HCEC 1CT (cell line): ENCODE measurements around the gene NEB.
"Not testable (repeated sequence)": the region's sequence is repeated elsewhere in the genome, so short reads cannot be mapped to it uniquely, and the experiment has no call there.

Source experiments
- DNase-seq: peaks from one replicate; pipeline ENCODE4 v3.0.0-alpha.2; 2017

The NEB gene

DNA sequence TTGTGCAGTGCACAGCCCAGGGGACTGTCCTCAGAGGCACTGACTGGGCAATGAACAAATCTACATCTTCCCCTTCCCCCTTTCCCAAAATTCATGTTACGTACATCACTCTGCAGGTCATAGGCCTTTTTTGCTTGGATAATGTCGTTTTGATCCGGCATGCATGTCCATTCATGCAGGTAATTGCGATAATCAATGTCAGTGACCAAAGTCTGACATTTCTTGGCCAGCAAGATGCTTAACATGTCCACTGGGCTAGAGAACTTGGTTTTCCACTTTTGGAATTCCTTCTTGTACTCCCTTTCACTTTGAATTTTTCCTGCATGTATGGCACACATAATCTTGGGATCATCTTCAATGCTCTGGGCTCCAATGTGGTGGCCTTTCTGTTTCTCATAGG is 124.6 kb downstream of the NEB start:
- DNase-seq: no peak

DNA sequence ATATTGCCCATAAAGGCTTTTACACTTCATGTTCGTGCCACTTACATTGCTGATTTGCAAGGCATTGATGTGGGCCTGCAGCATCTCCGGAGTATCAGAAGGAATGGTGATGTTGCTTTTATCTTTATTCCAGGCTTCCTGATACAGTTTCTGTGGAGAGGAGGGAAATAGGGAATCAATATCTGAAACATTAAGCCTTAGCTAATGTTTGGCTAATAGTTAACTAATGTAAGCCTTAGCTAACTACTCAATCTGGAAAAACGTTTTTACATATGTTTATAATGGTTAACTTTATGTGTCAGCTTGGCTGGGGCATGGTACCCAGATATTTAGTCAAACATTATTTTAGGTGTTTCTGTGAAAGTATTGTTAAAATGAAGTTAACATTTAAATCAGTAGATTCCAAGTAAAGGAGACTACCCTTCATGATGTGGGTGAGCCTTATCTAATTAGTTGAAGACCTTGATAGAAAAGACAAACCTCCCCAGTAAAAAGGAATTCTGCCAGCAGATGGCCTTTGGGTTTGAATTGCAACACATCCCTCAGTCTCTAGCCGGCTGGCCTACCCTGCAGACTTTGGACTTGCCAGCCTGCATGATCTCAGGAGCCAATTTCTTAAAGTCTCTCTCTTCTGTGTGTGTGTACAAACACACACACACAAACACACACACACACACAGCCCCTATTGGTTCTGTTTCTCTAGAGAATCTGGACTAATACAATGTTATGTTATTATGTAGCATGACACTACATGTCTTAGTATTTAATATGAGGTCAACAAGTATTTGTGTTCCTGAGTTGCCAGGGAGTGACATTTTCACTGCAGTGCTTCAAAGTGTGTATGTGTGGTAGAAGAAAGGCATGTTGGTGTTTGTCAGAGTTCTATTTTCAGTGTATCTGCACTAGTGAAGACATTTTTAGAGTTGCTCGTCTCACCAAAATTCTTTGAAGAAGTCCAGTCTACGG is 126.5 kb downstream of the NEB start:
- DNase-seq: not testable (repeated sequence)

DNA sequence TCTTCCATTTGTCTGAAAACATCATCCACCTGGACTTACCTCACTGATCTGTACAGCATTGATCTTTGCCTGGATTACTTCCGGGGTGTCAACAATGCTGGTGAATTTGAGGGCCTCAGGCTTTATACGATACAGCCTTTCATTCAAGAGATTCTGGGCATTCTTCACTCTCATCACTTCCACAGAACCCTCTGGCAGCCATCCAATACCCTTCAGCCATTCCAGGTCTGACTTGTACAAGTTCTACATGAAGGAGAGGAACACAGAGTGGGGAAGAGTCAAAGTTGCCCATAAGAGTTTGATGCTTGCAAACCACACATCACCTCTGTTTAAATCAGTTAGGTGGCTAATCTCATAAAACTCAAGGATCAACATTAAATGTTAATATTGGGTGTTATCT is 130.7 kb downstream of the NEB start:
- DNase-seq: not testable (repeated sequence)

DNA sequence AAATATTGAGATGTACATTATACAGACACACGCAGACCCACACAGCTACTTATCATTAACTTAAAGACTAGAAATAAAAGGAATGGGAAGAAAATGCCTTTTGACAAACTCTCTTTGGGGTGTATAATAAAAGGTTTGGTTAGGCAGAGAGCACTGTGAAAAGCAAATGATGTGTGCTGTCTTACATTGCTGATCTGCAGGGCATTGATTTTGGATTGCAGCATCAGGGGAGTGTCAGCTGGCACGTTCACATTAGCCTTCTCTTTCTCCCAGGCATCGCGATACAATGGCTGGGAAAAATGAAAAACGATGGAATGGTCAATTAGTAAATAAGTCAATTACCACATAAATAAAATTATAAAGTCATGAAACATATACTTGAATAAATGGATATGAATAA is 131.9 kb downstream of the NEB start:
- DNase-seq: not testable (repeated sequence)

DNA sequence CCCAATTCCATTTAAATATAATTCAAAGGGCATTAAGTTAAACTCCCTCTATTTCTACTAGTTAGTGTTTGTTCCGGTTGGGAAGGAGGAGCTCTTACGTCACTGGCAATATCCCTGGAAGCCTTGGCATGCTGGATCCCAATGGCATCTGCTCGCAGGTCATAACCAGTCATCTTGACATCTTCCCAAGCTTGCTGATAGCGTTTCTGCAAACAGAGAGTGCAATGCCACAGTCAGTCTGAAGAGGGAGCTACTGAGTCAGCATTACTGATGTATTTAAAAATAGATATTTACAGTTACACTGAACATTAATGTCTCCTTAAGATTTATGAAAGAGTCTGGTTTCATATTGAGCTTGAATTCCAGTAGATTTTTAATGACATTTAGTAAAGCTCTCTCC is 132.5 kb downstream of the NEB start:
- not testable (repeated sequence) for DNase-seq

DNA sequence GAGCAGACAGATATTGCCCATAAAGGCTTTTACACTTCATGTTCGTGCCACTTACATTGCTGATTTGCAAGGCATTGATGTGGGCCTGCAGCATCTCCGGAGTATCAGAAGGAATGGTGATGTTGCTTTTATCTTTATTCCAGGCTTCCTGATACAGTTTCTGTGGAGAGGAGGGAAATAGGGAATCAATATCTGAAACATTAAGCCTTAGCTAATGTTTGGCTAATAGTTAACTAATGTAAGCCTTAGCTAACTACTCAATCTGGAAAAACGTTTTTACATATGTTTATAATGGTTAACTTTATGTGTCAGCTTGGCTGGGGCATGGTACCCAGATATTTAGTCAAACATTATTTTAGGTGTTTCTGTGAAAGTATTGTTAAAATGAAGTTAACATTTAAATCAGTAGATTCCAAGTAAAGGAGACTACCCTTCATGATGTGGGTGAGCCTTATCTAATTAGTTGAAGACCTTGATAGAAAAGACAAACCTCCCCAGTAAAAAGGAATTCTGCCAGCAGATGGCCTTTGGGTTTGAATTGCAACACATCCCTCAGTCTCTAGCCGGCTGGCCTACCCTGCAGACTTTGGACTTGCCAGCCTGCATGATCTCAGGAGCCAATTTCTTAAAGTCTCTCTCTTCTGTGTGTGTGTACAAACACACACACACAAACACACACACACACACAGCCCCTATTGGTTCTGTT is 137.2 kb downstream of the NEB start:
- not testable (repeated sequence) for DNase-seq

DNA sequence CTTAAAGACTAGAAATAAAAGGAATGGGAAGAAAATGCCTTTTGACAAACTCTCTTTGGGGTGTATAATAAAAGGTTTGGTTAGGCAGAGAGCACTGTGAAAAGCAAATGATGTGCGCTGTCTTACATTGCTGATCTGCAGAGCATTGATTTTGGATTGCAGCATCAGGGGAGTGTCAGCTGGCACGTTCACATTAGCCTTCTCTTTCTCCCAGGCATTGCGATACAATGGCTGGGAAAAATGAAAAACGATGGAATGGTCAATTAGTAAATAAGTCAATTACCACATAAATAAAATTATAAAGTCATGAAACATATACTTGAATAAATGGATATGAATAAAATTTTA is 142.4 kb downstream of the NEB start:
- not testable (repeated sequence) for DNase-seq

DNA sequence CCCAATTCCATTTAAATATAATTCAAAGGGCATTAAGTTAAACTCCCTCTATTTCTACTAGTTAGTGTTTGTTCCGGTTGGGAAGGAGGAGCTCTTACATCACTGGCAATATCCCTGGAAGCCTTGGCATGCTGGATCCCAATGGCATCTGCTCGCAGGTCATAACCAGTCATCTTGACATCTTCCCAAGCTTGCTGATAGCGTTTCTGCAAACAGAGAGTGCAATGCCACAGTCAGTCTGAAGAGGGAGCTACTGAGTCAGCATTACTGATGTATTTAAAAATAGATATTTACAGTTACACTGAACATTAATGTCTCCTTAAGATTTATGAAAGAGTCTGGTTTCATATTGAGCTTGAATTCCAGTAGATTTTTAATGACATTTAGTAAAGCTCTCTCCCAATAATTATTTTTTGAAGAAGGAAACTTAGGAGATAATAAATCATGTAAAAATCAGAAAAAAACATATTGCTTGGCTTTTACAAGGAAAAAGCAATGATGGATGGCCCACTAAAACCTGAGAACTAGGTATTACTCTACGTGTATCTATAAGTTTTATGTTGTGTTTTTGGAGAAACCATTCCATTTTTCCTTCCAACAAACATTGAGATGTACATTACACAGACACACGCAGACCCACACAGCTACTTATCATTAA is 142.9 kb downstream of the NEB start:
- DNase-seq: not testable (repeated sequence)

DNA sequence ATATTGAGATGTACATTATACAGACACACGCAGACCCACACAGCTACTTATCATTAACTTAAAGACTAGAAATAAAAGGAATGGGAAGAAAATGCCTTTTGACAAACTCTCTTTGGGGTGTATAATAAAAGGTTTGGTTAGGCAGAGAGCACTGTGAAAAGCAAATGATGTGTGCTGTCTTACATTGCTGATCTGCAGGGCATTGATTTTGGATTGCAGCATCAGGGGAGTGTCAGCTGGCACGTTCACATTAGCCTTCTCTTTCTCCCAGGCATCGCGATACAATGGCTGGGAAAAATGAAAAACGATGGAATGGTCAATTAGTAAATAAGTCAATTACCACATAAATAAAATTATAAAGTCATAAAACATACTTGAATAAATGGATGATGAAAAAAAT is 153.0 kb downstream of the NEB start:
- not testable (repeated sequence) for DNase-seq

DNA sequence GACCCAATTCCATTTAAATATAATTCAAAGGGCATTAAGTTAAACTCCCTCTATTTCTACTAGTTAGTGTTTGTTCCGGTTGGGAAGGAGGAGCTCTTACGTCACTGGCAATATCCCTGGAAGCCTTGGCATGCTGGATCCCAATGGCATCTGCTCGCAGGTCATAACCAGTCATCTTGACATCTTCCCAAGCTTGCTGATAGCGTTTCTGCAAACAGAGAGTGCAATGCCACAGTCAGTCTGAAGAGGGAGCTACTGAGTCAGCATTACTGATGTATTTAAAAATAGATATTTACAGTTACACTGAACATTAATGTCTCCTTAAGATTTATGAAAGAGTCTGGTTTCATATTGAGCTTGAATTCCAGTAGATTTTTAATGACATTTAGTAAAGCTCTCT is 153.6 kb downstream of the NEB start:
- not testable (repeated sequence) for DNase-seq

DNA sequence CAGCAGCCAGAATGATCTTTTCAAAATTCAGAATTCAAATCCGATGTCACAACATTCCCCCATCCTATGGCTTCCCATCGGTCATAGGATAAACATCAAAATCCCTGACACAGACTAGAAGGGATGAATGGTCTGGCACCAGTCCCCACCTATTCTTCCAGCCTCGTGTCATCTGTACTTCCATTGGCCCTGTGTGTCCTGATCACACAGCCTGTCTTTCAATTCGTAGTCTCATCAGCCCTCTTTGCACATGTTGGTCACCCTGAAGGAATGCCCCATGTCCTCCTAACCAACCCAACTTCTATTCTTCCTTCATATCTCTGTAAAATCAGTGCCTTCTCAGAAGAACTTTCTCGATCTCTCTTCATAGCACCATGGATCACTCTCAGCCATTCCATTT is 157.2 kb downstream of the NEB start:
- no peak for DNase-seq

DNA sequence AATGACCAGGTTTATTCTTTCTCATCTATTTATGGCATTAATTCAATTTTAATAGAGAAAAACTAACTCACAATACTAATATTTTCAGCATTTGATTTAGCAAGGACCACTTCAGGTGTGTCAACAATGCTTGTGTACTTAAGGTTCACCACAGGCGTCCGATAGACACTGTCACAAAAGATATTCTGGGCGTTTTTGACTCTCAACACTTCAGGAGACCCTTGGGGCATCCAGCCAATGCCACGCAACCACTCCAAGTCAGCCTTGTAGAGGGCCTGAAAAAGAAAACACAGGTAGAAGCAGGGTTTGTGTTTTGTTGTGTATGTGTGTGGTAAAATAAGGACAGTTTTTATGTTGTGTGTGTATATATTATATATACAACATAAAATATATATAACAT is 158.2 kb downstream of the NEB start:
- no peak for DNase-seq

DNA sequence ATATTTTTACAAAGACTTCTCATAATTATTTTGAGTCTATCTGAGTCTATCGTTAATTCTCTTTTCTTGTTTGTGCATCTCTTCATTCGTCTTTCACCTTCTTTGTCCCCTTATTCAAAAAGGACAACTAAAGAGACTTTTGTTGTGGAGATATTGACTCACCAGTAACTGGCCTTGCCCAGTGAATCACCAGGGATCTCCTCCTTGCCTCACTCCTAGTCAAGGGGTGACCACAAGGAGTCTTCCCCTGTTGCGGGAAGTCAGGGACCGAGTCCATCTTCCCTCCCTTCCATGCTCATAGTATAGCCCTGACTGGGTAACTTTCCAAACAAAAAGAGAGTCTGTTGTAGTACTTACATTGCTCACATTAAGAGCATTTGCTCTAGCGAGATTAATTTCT is 158.9 kb downstream of the NEB start:
- peak; percentile 9 for DNase-seq

DNA sequence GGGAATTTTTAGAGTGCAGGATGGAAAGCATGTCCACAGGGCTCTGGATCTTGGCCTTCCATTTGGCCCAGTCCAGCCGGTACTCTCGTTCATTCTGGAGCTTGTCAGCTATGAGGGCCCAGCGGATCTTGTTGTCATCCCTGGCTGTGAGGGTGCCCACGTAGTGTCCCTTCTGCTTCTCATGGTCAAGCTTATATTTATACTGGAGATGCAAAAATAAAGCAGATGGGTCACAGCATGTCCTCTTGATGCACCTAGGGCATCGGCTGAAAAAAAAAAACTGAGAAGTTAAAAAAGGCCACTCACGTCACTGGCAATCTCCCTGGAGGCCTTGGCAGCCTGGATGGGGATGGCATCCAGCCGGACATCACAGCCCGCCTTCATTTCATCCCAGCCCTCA is 164.1 kb downstream of the NEB start:
- DNase-seq: no peak

DNA sequence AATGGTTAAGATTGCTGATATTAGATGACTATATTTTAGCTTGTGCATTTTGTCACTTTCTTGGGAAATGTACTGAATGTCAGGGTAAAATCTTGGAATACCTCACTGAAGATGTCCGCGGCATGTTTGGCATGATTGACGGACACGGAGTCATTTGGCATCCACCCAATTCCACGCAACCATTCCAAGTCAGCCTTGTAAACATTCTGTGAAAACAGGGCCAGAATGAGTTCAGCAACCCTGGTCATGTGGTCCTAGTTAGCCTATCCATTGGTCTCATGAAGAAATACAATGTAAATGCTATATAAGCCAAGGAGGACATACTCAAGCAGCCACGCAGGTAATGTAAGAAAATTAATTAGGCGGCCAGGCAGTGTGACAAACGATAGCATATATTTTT is 165.1 kb downstream of the NEB start:
- no peak for DNase-seq

DNA sequence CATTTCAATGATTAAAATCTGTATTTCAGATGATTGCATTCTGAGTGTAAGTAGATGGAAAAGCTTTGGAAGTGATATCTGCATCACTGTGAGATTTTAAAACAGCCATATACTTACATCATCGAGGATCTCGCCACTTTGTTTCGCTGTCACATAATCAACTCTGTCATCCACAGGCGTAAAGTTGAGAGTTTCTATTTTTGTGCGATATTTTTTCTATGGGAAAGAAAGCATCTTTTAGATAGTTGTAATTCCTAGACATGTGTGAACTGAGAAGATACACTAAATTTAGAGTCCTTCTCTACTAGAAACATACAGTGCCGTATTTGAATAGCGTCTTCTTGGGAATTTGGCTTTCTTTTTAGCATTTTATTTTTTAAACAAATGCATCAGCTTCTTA is 165.8 kb downstream of the NEB start:
- no peak for DNase-seq

DNA sequence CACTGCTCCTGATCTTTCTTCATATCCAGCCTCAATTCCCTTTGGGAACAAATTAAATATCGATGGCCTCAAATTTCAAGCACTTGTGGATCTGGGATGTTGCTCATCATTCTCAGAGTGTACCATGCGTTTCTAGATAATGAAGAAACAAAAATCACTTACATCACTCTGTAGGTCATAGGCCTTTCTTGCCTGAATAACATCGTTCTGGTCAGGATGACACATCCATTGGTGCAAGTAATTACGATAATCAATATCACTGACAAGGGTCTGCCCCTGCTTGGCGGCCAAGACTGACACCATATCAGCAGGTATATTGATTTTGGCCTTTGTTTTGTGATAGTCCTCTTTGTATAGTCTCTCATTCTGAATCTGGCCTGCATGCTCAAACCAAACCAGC is 167.3 kb downstream of the NEB start:
- no peak for DNase-seq

DNA sequence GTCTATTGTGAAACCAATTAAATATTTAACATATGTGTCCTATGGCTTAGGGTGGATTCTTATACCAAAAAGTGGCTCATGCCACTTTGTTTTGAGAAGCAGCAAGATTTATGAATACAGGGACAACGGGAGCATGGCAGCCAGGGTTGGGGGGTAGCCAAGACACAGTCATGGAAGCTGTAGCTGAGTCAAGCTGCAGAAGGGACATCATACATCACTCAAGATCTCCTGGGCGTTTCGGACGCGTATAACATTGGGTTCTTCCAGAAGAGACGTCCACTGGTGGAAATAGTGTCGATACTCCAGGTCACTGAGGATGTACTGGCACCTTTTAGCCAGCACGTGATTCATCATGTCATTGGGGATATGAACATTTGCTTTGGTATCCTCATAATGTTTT is 171.9 kb downstream of the NEB start:
- no peak for DNase-seq

DNA sequence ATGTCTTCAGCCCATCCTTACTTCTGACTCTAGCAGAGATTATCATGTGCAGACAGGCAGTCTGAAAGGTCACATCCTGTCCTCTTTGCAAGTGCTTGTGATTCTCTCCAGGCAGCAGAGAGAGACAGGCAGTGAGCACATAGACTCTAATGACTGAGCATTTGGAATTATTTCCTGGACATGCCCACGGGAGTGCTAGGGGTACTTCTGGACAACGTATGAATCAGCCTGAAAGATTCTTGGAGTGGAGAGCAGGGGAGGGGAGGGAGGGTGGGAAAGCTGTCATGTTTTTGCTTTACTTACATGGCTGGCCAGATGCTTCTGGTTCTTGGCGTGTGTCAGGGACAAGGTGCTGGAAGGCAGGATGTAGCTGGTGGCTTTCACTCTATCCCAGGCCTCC is 174.0 kb downstream of the NEB start:
- DNase-seq: peak; percentile 18

DNA sequence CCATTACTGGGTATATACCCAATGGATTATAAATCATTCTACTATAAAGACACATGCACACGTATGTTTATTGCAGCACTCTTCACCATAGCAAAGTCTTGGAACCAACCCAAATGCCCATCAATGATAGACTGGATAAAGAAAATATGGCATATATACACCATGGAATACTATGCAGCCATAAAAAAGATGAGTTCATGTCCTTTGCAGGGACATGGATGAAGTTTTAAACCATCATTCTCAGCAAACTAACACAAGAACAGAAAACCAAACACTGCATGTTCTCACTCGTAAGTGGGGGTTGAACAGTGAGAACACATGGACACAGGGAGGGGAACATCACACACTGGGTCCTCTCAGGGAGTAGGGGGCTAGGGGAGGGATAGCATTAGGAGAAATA is 174.8 kb downstream of the NEB start:
- DNase-seq: not testable (repeated sequence)

DNA sequence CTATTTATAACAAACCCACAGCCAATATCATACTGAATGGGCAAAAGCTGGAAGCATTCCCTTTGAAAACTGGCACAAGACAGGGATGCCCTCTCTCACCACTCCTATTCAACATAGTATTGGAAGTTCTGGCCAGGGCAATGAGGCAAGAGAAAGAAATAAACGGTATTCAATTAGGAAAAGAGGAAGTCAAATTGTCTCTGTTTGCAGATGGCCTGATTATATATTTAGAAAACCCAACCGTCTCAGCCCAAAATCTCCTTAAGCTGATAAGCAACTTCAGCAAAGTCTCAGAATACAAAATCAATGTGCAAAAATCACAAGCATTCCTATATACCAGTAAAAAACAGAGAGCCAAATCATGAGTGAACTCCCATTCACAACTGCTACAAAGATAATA is 176.4 kb downstream of the NEB start:
- not testable (repeated sequence) for DNase-seq

DNA sequence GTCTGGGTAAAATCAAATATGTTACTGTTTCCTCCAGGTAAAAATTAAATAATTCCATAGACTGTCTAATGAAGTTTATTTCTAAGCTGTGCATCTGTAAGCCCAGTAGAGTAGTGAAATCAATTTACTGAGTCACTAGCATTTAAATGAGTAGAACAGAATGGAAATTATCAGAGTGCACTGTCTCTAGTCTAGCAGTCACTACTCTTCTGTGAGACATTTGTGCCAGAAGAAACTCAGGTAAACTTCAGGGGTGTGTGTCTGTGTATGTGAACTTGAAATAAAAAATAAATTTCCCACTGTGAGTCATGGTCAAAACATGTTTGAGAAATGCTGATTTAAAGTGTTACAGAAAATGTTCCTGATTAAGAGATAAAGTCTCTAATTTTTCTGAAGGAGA is 178.2 kb downstream of the NEB start:
- DNase-seq: no peak

DNA sequence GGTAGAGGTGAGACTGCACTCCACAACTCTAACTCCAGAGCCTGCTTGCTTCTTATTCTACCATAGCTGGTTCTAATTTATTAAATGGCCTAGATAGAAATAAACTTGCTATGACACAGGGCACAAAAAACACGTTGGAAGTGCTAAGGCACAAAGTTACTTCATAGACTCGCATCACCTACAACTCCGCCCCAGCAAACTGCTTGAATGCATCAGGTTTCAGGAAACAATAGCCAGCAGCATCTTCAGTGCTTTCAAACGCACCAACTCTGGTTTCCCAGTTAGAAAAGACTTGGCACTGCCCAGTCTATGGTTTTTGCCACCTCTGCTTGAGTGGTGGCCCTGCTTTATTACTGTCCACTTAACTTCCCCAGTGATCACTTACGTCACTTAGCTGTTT is 182.0 kb downstream of the NEB start:
- no peak for DNase-seq

DNA sequence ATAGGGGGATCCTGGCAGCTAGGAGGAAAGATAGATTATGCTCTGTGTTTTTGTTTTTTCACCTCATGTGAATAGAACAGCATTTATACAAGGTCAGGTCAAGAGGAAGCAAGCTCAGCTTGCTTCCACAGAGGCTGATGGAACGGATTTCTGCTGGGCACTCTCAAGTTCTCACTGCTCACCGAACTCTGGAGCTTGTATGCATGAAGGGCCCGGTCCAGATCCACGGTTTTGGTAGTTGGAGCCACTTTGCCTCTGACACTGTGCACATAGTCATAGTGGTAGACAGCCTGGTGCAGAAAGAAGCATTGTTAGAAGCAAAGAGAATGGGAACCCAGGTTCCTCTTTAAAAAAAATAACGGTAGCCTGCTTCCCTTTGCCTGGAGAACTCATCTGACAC is 182.7 kb downstream of the NEB start:
- no peak for DNase-seq
